ENCODE results near the gene HECW1. TPM values are rescaled to one million over a fixed set of nuclear protein-coding genes. Genes with fewer than 3 reads are reported as not detected.

HECW1 gene
- polyA plus RNA-seq, 1 donor (not counting 4 experiments of a cell fraction or from before 2014, with no cell fraction given): not detected

- no peaks in the 10 kb centered on the region for H3K9me1 ChIP-seq (ENCODE audit: control insufficient read depth, extremely low read depth, insufficient read depth, low read length)
- peaks cover 7% of the 10 kb centered on the region for H3K27me3 ChIP-seq (ENCODE audit: control insufficient read depth, extremely low read depth, insufficient read depth, low read length)
- H2AFZ ChIP-seq (ENCODE audit: control insufficient read depth, low read length): no peak overlapping the region
- H3K27ac ChIP-seq (ENCODE audit: control insufficient read depth, insufficient read depth, low read length): no peak overlapping the region
- H3K4me1 ChIP-seq (ENCODE audit: control insufficient read depth, extremely low read depth, insufficient read depth, low read length): peaks cover 3% of the 10 kb centered on the region
- no peak overlapping the region for H3K9ac ChIP-seq (ENCODE audit: control insufficient read depth, extremely low read depth, insufficient read depth, low read length)
- no peak for DNase-seq (ENCODE audit: low read depth, low spot score)
- no peak overlapping the region for H3K4me3 ChIP-seq (ENCODE audit: control insufficient read depth in 2 of 3, extremely low read depth in 1 of 3, insufficient read depth in 2 of 3, low read depth in 1 of 3, low read length in 3 of 3)
- H4K20me1 ChIP-seq (ENCODE audit: control insufficient read depth, extremely low read depth, insufficient read depth, low read length): no peaks in the 10 kb centered on the region
- FAIRE-seq: no peak
- TF ChIP-seq CTCF (optimal IDR thresholded peaks at IDR 0.05 in 1 of 3, IDR thresholded peaks at IDR 0.05 in 1 of 3, conservative IDR thresholded peaks at IDR 0.05 in 1 of 3; ENCODE audit: extremely low read depth in 1 of 3, insufficient read depth in 2 of 3, low read length in 3 of 3): no peak
- no peak for TF ChIP-seq EZH2 (IDR thresholded peaks at IDR 0.05; ENCODE audit: low read length)
- no peaks in the 10 kb centered on the region for H3K79me2 ChIP-seq (ENCODE audit: control insufficient read depth, insufficient read depth, low read length)
- peaks cover 4% of the 10 kb centered on the region for H3K9me3 ChIP-seq (ENCODE audit: control insufficient read depth, low read depth, low read length)
- dilution Hi-C loops (cut with MboI; ENCODE audit: extremely low pct_ligation_motif_present, low sequenced_read_pairs): no loop called here
- H3K36me3 ChIP-seq (ENCODE audit: control insufficient read depth in 2 of 2, extremely low read depth in 1 of 2, insufficient read depth in 2 of 2, low read length in 2 of 2): no peaks in the 10 kb centered on the region
- no peak overlapping the region for H3K4me2 ChIP-seq (ENCODE audit: control insufficient read depth, extremely low read depth, insufficient read depth, low read depth, low read length)
Observed at GRCh38 chr7:43295429-43295828, 183.0 kb downstream of the HECW1 start.

- H3K4me3 ChIP-seq (ENCODE audit: control insufficient read depth in 2 of 3, extremely low read depth in 1 of 3, insufficient read depth in 2 of 3, low read depth in 1 of 3, low read length in 3 of 3): no peak overlapping the region
- H3K4me2 ChIP-seq (ENCODE audit: control insufficient read depth, extremely low read depth, insufficient read depth, low read depth, low read length): no peak overlapping the region
- no peaks in the 10 kb centered on the region for H3K9me1 ChIP-seq (ENCODE audit: control insufficient read depth, extremely low read depth, insufficient read depth, low read length)
- no peaks in the 10 kb centered on the region for H3K79me2 ChIP-seq (ENCODE audit: control insufficient read depth, insufficient read depth, low read length)
- H3K36me3 ChIP-seq (ENCODE audit: control insufficient read depth in 2 of 2, extremely low read depth in 1 of 2, insufficient read depth in 2 of 2, low read length in 2 of 2): no peaks in the 10 kb centered on the region
- DNase-seq (ENCODE audit: low read depth, low spot score) (no peak), FAIRE-seq (no peak)
- no peaks in the 10 kb centered on the region for H3K9me3 ChIP-seq (ENCODE audit: control insufficient read depth, low read depth, low read length)
- H3K27ac ChIP-seq (ENCODE audit: control insufficient read depth, insufficient read depth, low read length): no peak overlapping the region
- H2AFZ ChIP-seq (ENCODE audit: control insufficient read depth, low read length): no peak overlapping the region
- H4K20me1 ChIP-seq (ENCODE audit: control insufficient read depth, extremely low read depth, insufficient read depth, low read length): no peaks in the 10 kb centered on the region
- dilution Hi-C loops (cut with MboI; ENCODE audit: extremely low pct_ligation_motif_present, low sequenced_read_pairs): no loop called here
- peaks cover 10% of the 10 kb centered on the region for H3K27me3 ChIP-seq (ENCODE audit: control insufficient read depth, extremely low read depth, insufficient read depth, low read length)
- TF ChIP-seq CTCF (optimal IDR thresholded peaks at IDR 0.05 in 1 of 3, IDR thresholded peaks at IDR 0.05 in 1 of 3, conservative IDR thresholded peaks at IDR 0.05 in 1 of 3; ENCODE audit: extremely low read depth in 1 of 3, insufficient read depth in 2 of 3, low read length in 3 of 3) (no peak), EZH2 (IDR thresholded peaks at IDR 0.05; ENCODE audit: low read length) (no peak)
- H3K9ac ChIP-seq (ENCODE audit: control insufficient read depth, extremely low read depth, insufficient read depth, low read length): no peak overlapping the region
- peaks cover 3% of the 10 kb centered on the region for H3K4me1 ChIP-seq (ENCODE audit: control insufficient read depth, extremely low read depth, insufficient read depth, low read length)
Observed at GRCh38 chr7:43296306-43296705, 183.9 kb downstream of the HECW1 start.

All from keratinocyte (primary cell).